OCI-LY7 (cell line): ENCODE measurements around the gene TGFBRAP1. TPM values are rescaled to one million over a fixed set of nuclear protein-coding genes. Genes with fewer than 3 reads are reported as not detected.

Experiments used
- BruUV-seq: library from RNA; stranded (reverse); fragments of 400-500 nt; replicated peaks from 2 replicates; lab custom pipeline; 2021; lab: Mats Ljungman, UMichigan
- CTCF ChIA-PET: fragments of 300-600 bp; sonication (Branson Sonifier 250); formaldehyde crosslinking; loops from one replicate; lab custom pipeline; 2022; ENCODE audit warnings: antibody characterized with exemption; ENCODE audit not compliant: unreplicated experiment; lab: Charles Lee
- POLR2A ChIA-PET: fragments of 300-600 bp; sonication (Branson Sonifier 250); formaldehyde crosslinking; loops from one replicate; lab custom pipeline; 2022; ENCODE audit warnings: antibody characterized with exemption; lab: Charles Lee
- DNase-seq: peaks from one replicate; pipeline ENCODE4 v3.0.0-alpha.2; 2015; ENCODE audit warnings: low spot score
- H2AFZ ChIP-seq: fragments of 200-600 bp; sonication (generic), shearing (Covaris generic); 2 replicates; pipeline ENCODE4 v1.6.1; 2014; ENCODE audit warnings: mild to moderate bottlenecking, antibody characterized with exemption, low read length, moderate library complexity
- H3K27ac ChIP-seq: fragments of 200-600 bp; sonication (generic); 2 replicates; pipeline ENCODE4 v1.5.1; 2014; ENCODE audit warnings: mixed run types, low read depth, mild to moderate bottlenecking, moderate library complexity, low read length, inconsistent platforms; ENCODE audit not compliant: poor library complexity, severe bottlenecking
- H3K36me3 ChIP-seq: fragments of 200-600 bp; sonication (generic); 2 replicates; pipeline ENCODE4 v1.6.1; 2014; ENCODE audit warnings: mild to moderate bottlenecking, antibody characterized with exemption, low read length, moderate library complexity, mixed read lengths; ENCODE audit not compliant: insufficient read depth
- H3K4me1 ChIP-seq: fragments of 200-600 bp; sonication (generic); 2 replicates; pipeline ENCODE4 v1.5.1; 2014; ENCODE audit warnings: mild to moderate bottlenecking, low read length; ENCODE audit not compliant: insufficient read depth, poor library complexity, severe bottlenecking
- H3K4me2 ChIP-seq: fragments of 200-600 bp; sonication (generic); 2 replicates; pipeline ENCODE4 v1.6.1; 2014; ENCODE audit warnings: mild to moderate bottlenecking, low read length
- H3K4me3 ChIP-seq: fragments of 200-600 bp; sonication (generic); 2 replicates; pipeline ENCODE4 v1.5.1; 2014; ENCODE audit warnings: mild to moderate bottlenecking, low read depth, low read length; ENCODE audit not compliant: poor library complexity, severe bottlenecking
- H3K79me2 ChIP-seq: fragments of 200-600 bp; sonication (generic); 2 replicates; pipeline ENCODE4 v1.6.1; 2016; ENCODE audit warnings: low read depth, mild to moderate bottlenecking, low read length, moderate library complexity, mixed read lengths; ENCODE audit not compliant: insufficient read depth
- H3K9me2 ChIP-seq: fragments of 200-600 bp; sonication (generic); 2 replicates; pipeline ENCODE4 v1.6.1; 2016; ENCODE audit warnings: mild to moderate bottlenecking, low read length, mixed read lengths; ENCODE audit not compliant: insufficient read depth
- H3K9me3 ChIP-seq: fragments of 200-600 bp; sonication (generic); 2 replicates; pipeline ENCODE4 v1.6.1; 2014; ENCODE audit warnings: mild to moderate bottlenecking, mixed run types, low read length, mixed read lengths
- H4K20me1 ChIP-seq: fragments of 200-600 bp; sonication (generic); 2 replicates; pipeline ENCODE4 v1.6.1; 2014; ENCODE audit warnings: mild to moderate bottlenecking, antibody characterized with exemption, low read length, moderate library complexity, mixed read lengths; ENCODE audit not compliant: insufficient read depth
- CTCF ChIP-seq: fragments of 200-600 bp; sonication (generic); conservative IDR thresholded peaks from 2 replicates; pipeline ENCODE4 v1.5.1; 2014; ENCODE audit warnings: mild to moderate bottlenecking, antibody characterized with exemption, low read length, moderate library complexity, mixed read lengths
- EZH2phosphoT487 ChIP-seq: fragments of 200-600 bp; sonication (generic); IDR thresholded peaks from 2 replicates; pipeline ENCODE4 v1.6.1; 2018; ENCODE audit warnings: low read depth, borderline replicate concordance, mild to moderate bottlenecking, mixed run types, antibody characterized with exemption, low read length, moderate library complexity, mixed read lengths
- intact Hi-C: fragments of 100-400 bp; cut with micrococcal nuclease; formaldehyde crosslinking; loops from one replicate; pipeline ENCODE4 v1.10.0; 2022; ENCODE audit not compliant: unreplicated experiment
- total RNA-seq, 2 experiments: library from RNA; depleted of rRNA in 1 of 2; stranded (reverse); fragments of >200 nt in 1 of 2; shearing (Covaris generic) in 1 of 2; gene quantifications; 2 replicates each; pipeline ENCODE4 v1.2.3, GENCODE V29; 2014 to 2022

The TGFBRAP1 gene
- total RNA-seq, 2 experiments from 2014 or later: 20.5 to 24.6 TPM

- Histone ChIP-seq H3K9me2 (no peaks in the 10 kb centered on the region), H3K4me3 (no peak overlapping the region), H3K79me2 (no peaks in the 10 kb centered on the region), H3K4me1 (no peaks in the 10 kb centered on the region), H3K4me2 (no peak overlapping the region), H3K9me3 (no peaks in the 10 kb centered on the region), H3K27ac (no peak overlapping the region), H4K20me1 (peaks cover 3% of the 10 kb centered on the region; the same call in 1 of the 2 replicates), H2AFZ (no peak overlapping the region), H3K36me3 (peaks cover 79% of the 10 kb centered on the region)
- peak; percentile 39 for DNase-seq
- ChIA-PET CTCF (interaction anchor here (1.2 kb wide), 1 partner anchor 220 kb away, joined by 3 read pairs; no protein-coding TSS in a partner anchor), POLR2A (interaction anchor here (0.7 kb wide), 1 partner anchor 576 kb away, joined by 4 read pairs; no protein-coding TSS in a partner anchor)
- intact Hi-C loops: no loop called here
- TF ChIP-seq EZH2phosphoT487 (no peak), CTCF (peak; percentile 75)
- BruUV-seq: no TSS peak
Observed at GRCh38 chr2:105294844-105295481, 34.6 kb downstream of the TGFBRAP1 start.

- H3K4me2 ChIP-seq: no peak overlapping the region
- DNase-seq: no peak
- H4K20me1 ChIP-seq: no peaks in the 10 kb centered on the region
- peaks cover 89% of the 10 kb centered on the region for H3K36me3 ChIP-seq
- ChIA-PET CTCF (no interaction called here), POLR2A (no interaction called here)
- H3K9me2 ChIP-seq: no peaks in the 10 kb centered on the region
- no peak overlapping the region for H2AFZ ChIP-seq
- no peaks in the 10 kb centered on the region for H3K9me3 ChIP-seq
- TF ChIP-seq CTCF (no peak), EZH2phosphoT487 (no peak)
- no TSS peak for BruUV-seq
- no peak overlapping the region for H3K4me3 ChIP-seq
- no peaks in the 10 kb centered on the region for H3K79me2 ChIP-seq
- no peak overlapping the region for H3K27ac ChIP-seq
- H3K4me1 ChIP-seq: no peaks in the 10 kb centered on the region
- intact Hi-C loops: no loop called here
Observed at GRCh38 chr2:105294046-105294445, 35.5 kb downstream of the TGFBRAP1 start.

- TSS peak; percentile 31 for BruUV-seq
- ChIA-PET CTCF (no interaction called here), POLR2A (no interaction called here)
- no peaks in the 10 kb centered on the region for H4K20me1 ChIP-seq
- TF ChIP-seq EZH2phosphoT487 (no peak), CTCF (no peak)
- no peaks in the 10 kb centered on the region for H3K9me2 ChIP-seq
- no peaks in the 10 kb centered on the region for H3K9me3 ChIP-seq
- H3K4me2 ChIP-seq: no peak overlapping the region
- no peak overlapping the region for H3K4me3 ChIP-seq
- no peak for DNase-seq
- no peak overlapping the region for H3K27ac ChIP-seq
- H3K36me3 ChIP-seq: peaks cover 87% of the 10 kb centered on the region
- no peaks in the 10 kb centered on the region for H3K4me1 ChIP-seq
- intact Hi-C loops: no loop called here
- no peaks in the 10 kb centered on the region for H3K79me2 ChIP-seq
- H2AFZ ChIP-seq: no peak overlapping the region
Observed at GRCh38 chr2:105291981-105292380, 37.6 kb downstream of the TGFBRAP1 start.
